Neural cell (in vitro differentiated cells): ENCODE results near the gene LRR1. TPM values are rescaled to one million over a fixed set of nuclear protein-coding genes. Genes with fewer than 3 reads are reported as not detected.

Experiments used
- H2AFZ ChIP-seq: fragments of 200-600, 300-800 bp; sonication (generic), shearing (Covaris generic); 2 replicates; pipeline ENCODE4 v1.6.0; 2014; ENCODE audit warnings: low read depth, mild to moderate bottlenecking, antibody characterized with exemption, low read length, moderate library complexity
- H3F3A ChIP-seq: fragments of 200-600 bp; shearing (Covaris generic); 2 replicates; pipeline ENCODE4 v1.6.1; 2016; ENCODE audit warnings: mild to moderate bottlenecking, moderate library complexity, mixed read lengths, antibody characterized with exemption, low read length; ENCODE audit not compliant: insufficient read depth, poor library complexity, severe bottlenecking
- H3K27ac ChIP-seq: fragments of 200-600, 300-800 bp; sonication (generic), shearing (Covaris generic); 2 replicates; pipeline ENCODE4 v1.5.1; 2014; ENCODE audit warnings: mild to moderate bottlenecking, low read length, moderate library complexity
- H3K27me3 ChIP-seq: fragments of 300-800, 200-600 bp; sonication (generic), shearing (Covaris generic); 2 replicates; pipeline ENCODE4 v1.6.0; 2014; ENCODE audit warnings: mild to moderate bottlenecking, low read depth, low read length, moderate library complexity; ENCODE audit not compliant: insufficient read depth
- H3K36me3 ChIP-seq: fragments of 300-800, 200-600 bp; sonication (generic), shearing (Covaris generic); 2 replicates; pipeline ENCODE4 v1.5.1; 2014; ENCODE audit warnings: mild to moderate bottlenecking, antibody characterized with exemption, low read length, moderate library complexity; ENCODE audit not compliant: insufficient read depth
- H3K4me2 ChIP-seq: fragments of 300-800, 200-600 bp; sonication (generic), shearing (Covaris generic); 2 replicates; pipeline ENCODE4 v1.6.0; 2014; ENCODE audit warnings: mild to moderate bottlenecking, low read length
- H3K4me3 ChIP-seq: fragments of 300-800, 200-600 bp; sonication (generic), shearing (Covaris generic); 2 replicates; pipeline ENCODE4 v1.5.1; 2014; ENCODE audit warnings: mild to moderate bottlenecking, low read length, moderate library complexity
- H3K79me2 ChIP-seq: fragments of 200-600 bp; shearing (Covaris generic); replicated peaks from 2 replicates; pipeline ENCODE4 v1.6.0; 2014; ENCODE audit warnings: mild to moderate bottlenecking, low read length, moderate library complexity; ENCODE audit not compliant: insufficient read depth
- H3K9ac ChIP-seq: fragments of 300-800, 200-600 bp; sonication (generic), shearing (Covaris generic); 2 replicates; pipeline ENCODE4 v1.6.1; 2016; ENCODE audit warnings: mild to moderate bottlenecking, low read length, mixed read lengths
- H3K9me2 ChIP-seq: fragments of 200-600 bp; shearing (Covaris generic); 2 replicates; pipeline ENCODE4 v1.6.1; 2016; ENCODE audit warnings: mild to moderate bottlenecking, low read length, mixed read lengths; ENCODE audit not compliant: insufficient read depth
- H3K9me3 ChIP-seq: fragments of 200-600, 300-800 bp; sonication (generic), shearing (Covaris generic); 2 replicates; pipeline ENCODE4 v1.6.1; 2016; ENCODE audit warnings: mild to moderate bottlenecking, mixed run types, low read length, moderate library complexity, mixed read lengths
- H4K20me1 ChIP-seq: fragments of 200-600 bp; shearing (Covaris generic); 2 replicates; pipeline ENCODE4 v1.6.1; 2016; ENCODE audit warnings: mild to moderate bottlenecking, mixed run types; ENCODE audit not compliant: insufficient read depth
- CTCF ChIP-seq: fragments of 450-650 bp; IDR thresholded peaks from 2 replicates; pipeline ENCODE4 v1.5.1; 2014; ENCODE audit warnings: antibody characterized with exemption, mild to moderate bottlenecking, moderate library complexity; ENCODE audit not compliant: poor library complexity, severe bottlenecking
- EZH2 ChIP-seq: fragments of 200-600, 300-800 bp; shearing (Covaris generic), sonication (generic); IDR thresholded peaks from 2 replicates; pipeline ENCODE4 v1.6.1; 2014; ENCODE audit warnings: antibody characterized with exemption, low read length, borderline replicate concordance, mild to moderate bottlenecking; ENCODE audit not compliant: insufficient read depth, poor library complexity, severe bottlenecking
- MXI1 ChIP-seq: fragments of 450-650 bp; conservative IDR thresholded peaks from 2 replicates; pipeline ENCODE4 v1.6.1; 2014; ENCODE audit warnings: antibody characterized with exemption, mild to moderate bottlenecking; ENCODE audit not compliant: poor library complexity, severe bottlenecking
- POLR2AphosphoS5 ChIP-seq: IDR thresholded peaks from 2 replicates; pipeline ENCODE4 v1.6.1; 2012
- RAD21 ChIP-seq: fragments of 450-650 bp; conservative IDR thresholded peaks from 2 replicates; pipeline ENCODE4 v1.6.1; 2014; ENCODE audit warnings: antibody characterized with exemption, mild to moderate bottlenecking, moderate library complexity
- REST ChIP-seq: IDR thresholded peaks from 2 replicates; pipeline ENCODE4 v1.6.1; 2012; ENCODE audit warnings: borderline replicate concordance
- TAF1 ChIP-seq: IDR thresholded peaks from 2 replicates; pipeline ENCODE4 v1.6.1; 2012; ENCODE audit warnings: low read depth
- polyA plus RNA-seq: library from polyadenylated mRNA; depleted of rRNA; stranded (reverse); fragments of >200 nt; gene quantifications from 2 replicates; pipeline ENCODE4 v1.2.3, GENCODE V29; 2014

Gene LRR1
- polyA plus RNA-seq, 1 donor from 2014 or later = 4.4 TPM

- no peak overlapping the region for H3K9ac ChIP-seq
- no peaks in the 10 kb centered on the region for H3F3A ChIP-seq
- H3K9me3 ChIP-seq = no peaks in the 10 kb centered on the region
- H3K4me2 ChIP-seq = no peak overlapping the region
- no peak overlapping the region for H3K4me3 ChIP-seq
- no peak for TF ChIP-seq MXI1
- no peak for TF ChIP-seq REST
- no peak for TF ChIP-seq TAF1
- TF ChIP-seq RAD21 = no peak
- TF ChIP-seq POLR2AphosphoS5 = no peak
- TF ChIP-seq CTCF = no peak
- no peak for TF ChIP-seq EZH2
- H4K20me1 ChIP-seq = no peaks in the 10 kb centered on the region
- H3K36me3 ChIP-seq = no peaks in the 10 kb centered on the region
- no peak overlapping the region for H3K27ac ChIP-seq
- no peaks in the 10 kb centered on the region for H3K27me3 ChIP-seq
- H3K79me2 ChIP-seq = peaks cover 15% of the 10 kb centered on the region
- H3K9me2 ChIP-seq = no peaks in the 10 kb centered on the region
- H2AFZ ChIP-seq = no peak overlapping the region
Measured at GRCh38 chr14:49641697-49642129, 43.0 kb downstream of the LRR1 start.

DNA sequence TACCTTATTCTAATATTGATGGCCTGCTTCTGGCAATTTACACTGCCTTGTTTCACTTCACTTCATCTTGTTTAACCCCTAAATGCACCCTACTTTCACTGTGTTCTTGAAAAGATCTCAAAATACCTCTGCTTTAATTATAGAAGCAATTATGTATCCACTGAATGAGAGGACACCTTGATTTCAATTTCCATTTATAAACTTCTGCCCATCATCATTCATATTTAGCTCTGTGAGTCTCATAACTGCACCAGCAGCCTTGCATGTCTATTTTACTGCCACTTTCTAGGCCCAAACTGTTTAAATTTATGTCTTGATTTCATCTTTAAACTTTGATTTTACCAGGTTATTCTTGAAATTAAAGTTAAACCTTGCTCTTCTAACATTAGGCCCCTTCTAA is 43.4 kb downstream of the LRR1 start:
- Histone ChIP-seq H3K9me3 (no peaks in the 10 kb centered on the region), H3K27me3 (no peaks in the 10 kb centered on the region), H3K4me2 (no peak overlapping the region), H3K79me2 (peaks cover 11% of the 10 kb centered on the region), H3K9ac (no peak overlapping the region), H3K4me3 (no peak overlapping the region), H3K27ac (no peak overlapping the region), H3F3A (no peaks in the 10 kb centered on the region), H4K20me1 (no peaks in the 10 kb centered on the region), H3K36me3 (no peaks in the 10 kb centered on the region), H3K9me2 (no peaks in the 10 kb centered on the region), H2AFZ (no peak overlapping the region)
- TF ChIP-seq POLR2AphosphoS5 = no peak
- TF ChIP-seq TAF1 = no peak
- TF ChIP-seq MXI1 = no peak
- TF ChIP-seq EZH2 = no peak
- no peak for TF ChIP-seq RAD21

DNA sequence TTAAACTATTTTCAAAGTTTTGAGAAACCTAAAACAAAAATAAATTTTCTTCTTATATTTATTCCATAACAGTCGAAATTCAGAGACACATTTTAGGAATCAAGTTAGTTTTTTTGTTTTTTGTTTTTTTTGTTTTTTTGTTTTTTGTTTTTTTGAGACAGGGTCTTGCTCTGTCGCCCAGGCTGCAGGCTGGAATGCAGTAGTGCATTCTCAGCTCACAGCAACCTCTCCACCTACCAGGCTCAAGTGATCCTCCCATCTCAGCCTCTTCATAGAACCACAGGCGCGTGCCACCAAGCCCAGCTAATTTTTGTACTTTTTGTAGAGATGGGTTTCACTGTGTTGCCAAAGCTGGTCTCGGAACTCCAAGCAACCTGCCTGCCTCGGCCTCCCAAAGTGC is 54.8 kb downstream of the LRR1 start:
- Histone ChIP-seq H3K9me3 (no peaks in the 10 kb centered on the region), H3K4me2 (no peak overlapping the region)

More for the DNA sequence above, 54.8 kb downstream of the LRR1 start:
- no peak for TF ChIP-seq REST
- no peaks in the 10 kb centered on the region for H3K79me2 ChIP-seq
- H3K36me3 ChIP-seq = no peaks in the 10 kb centered on the region
- no peaks in the 10 kb centered on the region for H4K20me1 ChIP-seq
- no peak overlapping the region for H2AFZ ChIP-seq
- H3K4me3 ChIP-seq = no peak overlapping the region
- no peaks in the 10 kb centered on the region for H3F3A ChIP-seq
- no peak overlapping the region for H3K27ac ChIP-seq
- H3K9ac ChIP-seq = no peak overlapping the region
- H3K9me2 ChIP-seq = no peaks in the 10 kb centered on the region
- H3K27me3 ChIP-seq = no peaks in the 10 kb centered on the region
